Body of pancreas (tissue), 4 donors: ENCODE data around the gene TNFRSF4.

Experiments used
- CTCF ChIP-seq, 7 experiments: fragments of 450-650 bp in 4 of 7; fragments of 200-600 bp in 3 of 7; sonication (generic) in 3 of 7; IDR thresholded peaks; one replicate each; pipeline ENCODE4 v1.5.1; 2016 to 2019; ENCODE audit warnings: antibody characterized with exemption in 7 of 7
- POLR2A ChIP-seq, 3 donors: fragments of 450-650 bp; IDR thresholded peaks; one replicate each; pipeline ENCODE4 v1.6.1; 2016; ENCODE audit warnings: antibody characterized with exemption in 3 of 3, mild to moderate bottlenecking in 2 of 3

- TF ChIP-seq CTCF (IDR thresholded peaks at IDR 0.05): no peak
- TF ChIP-seq POLR2A (IDR thresholded peaks at IDR 0.05): no peak
Observed at GRCh38 chr1:1223891-1224290, 9.9 kb upstream of the TNFRSF4 start.
